A172 (cell line): ENCODE results near the gene ACTR1A. TPM values are rescaled to one million over a fixed set of nuclear protein-coding genes. Genes with fewer than 3 reads are reported as not detected.

ENCODE experiments used
- DNase-seq: peaks from one replicate; pipeline ENCODE4 v3.0.0-alpha.2; 2015; ENCODE audit warnings: low spot score
- total RNA-seq: library from RNA; depleted of rRNA; stranded (reverse); fragments of >200 nt; shearing (Covaris generic); gene quantifications from 2 replicates; pipeline ENCODE4 v1.2.3, GENCODE V29; 2014

The ACTR1A gene
- total RNA-seq, 1 experiment from 2014 or later = 163 TPM

GRCh38 chr10:102485093-102485784, 17.3 kb downstream of the ACTR1A start:
- no peak for DNase-seq

- DNase-seq = no peak
Observed at GRCh38 chr10:102484021-102484420, 18.5 kb downstream of the ACTR1A start.

DNA sequence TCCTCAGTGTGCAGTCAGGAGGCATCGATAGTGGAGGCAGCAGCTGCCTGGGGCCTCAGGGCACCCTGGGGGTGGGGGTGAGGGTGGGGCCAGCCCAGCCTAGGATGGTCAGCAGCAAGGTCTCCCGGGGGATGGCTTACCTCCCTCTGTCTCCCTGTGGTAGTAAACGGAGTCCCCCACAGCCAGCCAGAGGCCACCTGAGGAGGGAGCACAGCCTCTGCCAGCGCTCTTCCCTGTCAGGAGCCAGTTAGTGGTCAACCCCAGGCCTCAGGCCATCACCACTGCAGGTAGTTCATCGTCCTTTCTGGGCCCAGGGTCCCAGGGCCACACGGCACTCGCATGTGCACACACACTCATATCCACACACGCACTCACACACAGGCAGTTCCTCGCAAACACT, 22.1 kb downstream of the ACTR1A start:
- no peak for DNase-seq

GRCh38 chr10:102479651-102480050, 22.9 kb downstream of the ACTR1A start:
- DNase-seq = no peak

GRCh38 chr10:102476466-102477141, 25.9 kb downstream of the ACTR1A start:
- DNase-seq = no peak

DNA sequence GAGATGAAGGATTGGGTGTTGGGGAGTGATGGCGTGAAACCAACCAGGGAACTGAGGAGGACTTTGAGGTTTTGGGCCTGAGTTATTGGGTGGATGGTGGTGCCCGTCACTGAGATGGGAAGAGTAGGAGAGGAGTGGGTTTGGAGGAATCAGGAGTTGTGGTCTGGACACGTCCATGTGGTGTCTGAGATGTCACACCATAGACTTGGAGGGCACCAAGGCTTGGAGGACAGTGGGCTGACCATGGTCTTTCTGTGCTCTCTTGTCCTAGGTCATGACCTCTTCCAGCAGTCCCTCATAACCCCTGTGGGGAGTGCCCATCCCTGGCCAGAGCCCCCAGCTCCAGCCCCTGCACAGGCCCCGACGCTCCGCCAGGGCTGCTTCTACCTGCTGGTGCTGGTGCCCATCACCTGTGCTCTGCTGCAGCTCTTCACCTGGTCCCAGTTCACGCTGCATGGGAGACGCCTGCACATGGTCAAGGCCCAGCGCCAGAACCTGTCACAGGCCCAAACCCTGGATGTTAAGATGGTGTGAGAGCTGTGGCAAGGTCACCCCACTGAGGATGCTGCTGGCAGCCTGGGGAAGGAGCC, 27.0 kb downstream of the ACTR1A start:
- no peak for DNase-seq

- DNase-seq = no peak
Observed at GRCh38 chr10:102473445-102474331, 28.8 kb downstream of the ACTR1A start.

DNA sequence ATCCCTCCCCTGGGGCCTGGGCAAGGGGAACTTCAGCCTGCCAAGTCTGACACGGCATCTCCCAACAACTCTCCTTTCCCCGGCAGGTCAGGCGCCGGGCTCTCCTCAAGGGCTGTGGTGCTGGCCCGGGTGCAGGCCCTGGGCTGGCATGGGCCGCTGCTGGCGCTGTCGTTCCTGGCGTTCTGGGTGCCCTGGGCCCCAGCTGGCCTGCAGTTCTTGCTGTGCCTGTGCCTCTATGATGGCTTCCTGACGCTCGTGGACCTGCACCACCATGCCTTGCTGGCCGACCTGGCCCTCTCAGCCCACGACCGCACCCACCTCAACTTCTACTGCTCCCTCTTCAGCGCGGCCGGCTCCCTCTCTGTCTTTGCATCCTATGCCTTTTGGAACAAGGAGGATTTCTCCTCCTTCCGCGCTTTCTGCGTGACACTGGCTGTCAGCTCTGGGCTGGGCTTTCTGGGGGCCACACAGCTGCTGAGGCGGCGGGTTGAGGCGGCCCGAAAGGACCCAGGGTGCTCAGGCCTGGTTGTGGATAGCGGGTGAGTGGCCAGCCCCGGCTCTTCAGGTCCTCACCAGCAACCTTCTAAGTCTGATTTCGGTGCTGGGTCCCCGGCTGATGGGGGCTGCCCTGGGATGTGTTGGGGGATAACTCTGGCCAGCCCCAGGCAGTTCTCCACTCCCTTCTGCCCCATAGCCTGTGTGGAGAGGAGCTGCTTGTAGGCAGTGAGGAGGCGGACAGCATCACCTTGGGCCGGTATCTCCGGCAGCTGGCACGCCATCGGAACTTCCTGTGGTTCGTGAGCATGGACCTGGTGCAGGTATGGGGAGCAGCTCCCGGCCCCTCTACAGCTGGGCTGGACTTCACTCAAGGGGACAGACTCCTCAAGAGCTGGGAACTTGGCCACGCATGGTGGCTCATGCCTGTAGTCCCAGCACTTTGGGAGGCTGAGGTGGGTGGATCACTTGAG, 31.6 kb downstream of the ACTR1A start:
- DNase-seq = no peak

- no peak for DNase-seq
Observed at GRCh38 chr10:102468683-102469082, 33.8 kb downstream of the ACTR1A start.

DNA sequence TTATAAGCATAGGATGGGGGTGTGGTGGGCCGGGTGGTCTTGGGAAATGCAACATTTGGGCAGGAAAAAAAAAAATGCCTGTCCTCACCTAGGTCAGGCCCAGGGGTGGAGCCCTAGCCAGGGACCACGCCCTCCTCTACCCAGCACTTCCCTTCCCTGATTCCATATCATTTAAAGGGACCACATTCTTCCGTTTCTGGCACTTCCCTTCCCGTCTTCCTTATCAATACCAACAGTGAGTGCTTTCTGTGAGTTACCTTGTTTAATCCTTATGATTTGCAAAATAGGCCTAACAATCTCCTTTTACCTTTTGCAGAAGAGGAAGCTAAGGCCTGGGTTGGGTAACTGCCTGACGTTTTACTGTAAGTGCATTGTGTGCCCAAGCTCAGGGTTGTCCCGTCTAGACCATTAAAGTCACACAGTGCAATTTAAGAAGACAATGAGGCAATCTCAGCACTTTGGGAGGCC, 34.5 kb downstream of the ACTR1A start:
- DNase-seq = no peak

- DNase-seq = no peak
Observed at GRCh38 chr10:102467318-102467717, 35.2 kb downstream of the ACTR1A start.

DNA sequence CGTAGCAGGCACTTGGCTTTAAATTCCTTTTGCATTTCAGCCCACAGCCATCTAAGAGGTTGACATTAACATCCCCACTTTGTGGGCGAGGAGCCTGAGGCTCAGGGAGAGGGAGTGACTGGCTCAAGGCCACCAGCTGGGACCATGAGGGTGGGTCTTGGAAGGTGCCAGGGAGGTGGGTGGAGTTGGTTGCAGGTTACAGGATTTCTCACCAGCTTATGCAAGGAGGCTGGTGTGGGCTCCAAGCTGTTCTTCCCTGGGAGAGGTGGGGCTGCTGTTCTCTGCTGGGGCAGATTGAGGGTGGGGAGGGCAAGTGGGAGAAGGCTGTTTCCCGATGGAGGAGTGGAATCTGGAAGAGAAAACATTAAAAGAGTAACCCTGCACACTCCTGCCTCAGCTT, 37.0 kb downstream of the ACTR1A start:
- DNase-seq = no peak

GRCh38 chr10:102463983-102464382, 38.5 kb downstream of the ACTR1A start:
- no peak for DNase-seq

DNA sequence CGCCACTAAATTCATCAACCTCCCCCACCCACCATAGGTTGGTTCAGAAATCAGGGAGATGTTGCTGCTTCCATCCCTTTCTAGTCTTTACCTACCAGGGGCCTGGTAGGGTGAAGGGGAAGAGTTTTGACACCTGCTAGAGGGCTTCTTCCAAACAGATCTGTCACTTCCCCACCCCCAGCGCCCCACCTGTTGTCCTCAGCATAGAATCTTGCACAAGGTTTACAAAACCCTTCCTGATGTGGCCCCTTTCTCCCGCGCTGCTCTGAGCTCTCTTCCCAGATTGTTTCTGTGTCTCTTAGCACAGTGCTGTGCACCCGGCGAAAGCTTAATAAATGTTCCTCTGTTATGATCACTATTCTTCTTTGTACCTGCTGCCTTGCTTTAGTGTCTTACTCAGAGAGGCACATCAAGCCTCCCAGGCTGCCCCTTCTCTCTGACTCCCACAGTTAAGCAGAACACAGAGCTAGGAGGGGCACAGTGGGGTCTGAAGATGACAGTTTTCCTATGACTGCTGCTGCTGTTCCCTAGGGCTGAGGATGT, 39.9 kb downstream of the ACTR1A start:
- DNase-seq = no peak

DNA sequence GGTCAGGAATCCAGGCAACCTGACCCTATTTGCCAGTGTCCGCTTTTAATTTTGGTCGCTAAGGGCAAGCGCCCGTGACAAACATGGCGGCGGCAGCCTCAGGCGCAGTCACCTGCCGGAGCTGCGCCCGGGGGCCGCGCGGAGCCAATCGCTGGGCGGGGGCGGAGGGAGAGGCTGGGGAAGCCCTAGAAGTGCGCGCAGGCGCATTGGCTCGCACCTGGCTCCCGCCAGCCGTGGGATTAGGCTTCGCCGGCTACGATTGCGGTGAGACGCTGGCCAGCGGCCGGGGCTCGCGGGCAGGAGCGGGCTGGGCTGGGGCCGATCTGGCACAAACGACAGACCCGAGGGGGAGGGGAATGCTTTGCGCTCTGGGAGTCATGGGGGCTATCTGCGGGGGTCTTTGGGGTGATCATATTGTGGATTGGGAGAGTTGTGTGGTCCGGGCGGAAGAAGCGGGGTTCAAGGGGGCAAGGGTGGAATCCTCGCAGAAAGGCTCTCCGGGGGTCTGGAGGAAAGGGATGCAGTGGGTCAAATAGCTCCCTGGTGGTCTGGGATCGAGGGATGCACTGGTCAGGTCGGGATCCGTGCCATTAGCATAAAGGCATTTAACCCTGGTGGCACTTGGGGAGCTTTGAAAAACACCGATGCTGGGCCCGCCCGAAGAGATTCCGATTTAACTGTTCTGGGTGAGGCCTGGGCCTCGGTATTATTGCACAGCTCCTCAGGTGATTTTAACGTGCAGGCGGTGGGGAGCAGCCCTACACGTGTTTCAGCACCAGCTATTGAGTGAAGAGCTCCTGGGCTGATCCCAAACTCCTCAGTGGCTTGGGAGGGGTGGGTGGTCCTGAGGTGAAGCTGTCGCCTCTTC, 41.1 kb downstream of the ACTR1A start:
- peak; percentile 82 for DNase-seq

- no peak for DNase-seq
Observed at GRCh38 chr10:102460836-102461186, 41.7 kb downstream of the ACTR1A start.

DNA sequence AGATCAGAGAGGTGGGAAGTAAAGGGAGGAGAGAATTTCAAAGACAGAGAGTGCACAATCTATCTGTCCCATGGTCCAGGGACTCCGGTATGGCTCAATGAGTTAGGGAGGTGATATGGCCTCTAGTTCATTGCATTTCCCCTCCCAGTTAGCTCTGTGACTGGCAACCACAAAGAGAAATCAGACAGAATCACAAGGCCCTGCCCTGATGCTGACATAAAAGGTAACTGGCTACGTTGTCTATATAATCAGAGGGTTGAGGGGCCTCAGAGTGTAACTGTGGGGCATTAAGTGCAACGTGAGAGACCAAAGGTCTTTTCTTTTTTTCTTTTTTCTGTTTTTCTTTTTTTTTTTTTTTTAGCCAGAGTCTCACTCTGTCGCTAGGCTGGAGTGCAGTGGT, 43.9 kb downstream of the ACTR1A start:
- DNase-seq = no peak

DNA sequence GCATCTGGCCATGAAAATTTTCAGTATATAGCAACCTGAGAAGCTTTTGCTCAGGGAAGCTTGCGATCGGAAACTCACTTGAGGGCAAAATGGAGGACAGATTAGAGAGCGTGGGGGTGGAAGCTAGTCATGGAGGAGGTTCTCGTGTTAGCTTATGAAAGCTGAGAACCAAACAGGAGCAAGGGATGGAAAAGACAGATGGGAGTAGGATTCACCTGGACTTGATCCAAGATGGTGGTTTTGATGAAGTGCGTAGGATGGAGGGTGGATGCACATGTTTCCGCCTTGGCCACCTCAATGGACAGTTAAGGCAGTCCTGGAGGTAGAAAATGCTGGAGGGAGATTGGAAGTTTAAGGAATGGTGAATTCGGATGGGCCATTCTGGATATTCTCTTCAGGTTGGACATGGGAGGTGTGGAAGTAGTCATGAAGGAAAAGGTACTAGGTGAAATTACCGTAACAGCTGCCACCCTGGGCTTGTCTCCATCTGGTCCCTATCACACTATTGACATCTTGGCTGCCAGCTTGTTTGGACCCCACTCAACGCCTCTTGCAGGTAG, 44.8 kb downstream of the ACTR1A start:
- no peak for DNase-seq

DNA sequence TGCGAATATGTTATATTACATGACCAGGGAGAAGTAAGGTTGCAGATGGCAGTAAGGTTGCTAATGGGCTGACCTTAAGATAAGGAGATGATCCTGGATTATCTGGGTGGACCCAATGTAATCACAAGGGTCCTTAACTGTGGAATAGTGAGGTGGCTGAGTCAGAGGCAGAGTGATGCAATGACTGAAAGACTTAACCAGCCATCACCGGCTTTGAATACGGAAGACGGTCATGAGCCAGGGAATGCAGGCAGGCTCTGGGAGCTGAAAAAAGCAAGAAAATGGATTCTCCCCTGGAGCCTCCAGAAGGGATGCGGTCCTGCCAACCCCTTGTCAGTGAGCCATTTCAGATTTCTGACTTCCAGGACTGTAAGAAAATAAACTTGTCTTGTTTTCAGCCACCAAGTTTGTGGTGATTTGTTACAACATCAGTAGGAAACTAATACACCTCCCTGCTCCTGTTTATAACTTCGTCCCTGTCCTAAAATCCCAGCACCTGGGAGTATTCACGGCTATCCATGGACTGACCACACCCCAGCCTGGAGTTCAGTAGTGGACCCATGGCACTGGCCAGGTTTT, 46.5 kb downstream of the ACTR1A start:
- DNase-seq = peak; percentile 91
